Suprapubic skin (tissue), 4 donors: ENCODE data around the gene CITED2. TPM values are rescaled to one million over a fixed set of nuclear protein-coding genes. Genes with fewer than 3 reads are reported as not detected.
A peak's percentile ranks its signal among the peaks of the same experiment; 100 is the strongest.

Experiments
- DNase-seq, 2 donors: peaks; one replicate each; pipeline ENCODE4 v3.0.0-alpha.2; 2019; ENCODE audit warnings: low spot score in 2 of 2
- H3K27ac ChIP-seq: fragments of 200-600 bp; sonication (generic); one replicate; pipeline ENCODE4 v1.5.1; 2019
- H3K27me3 ChIP-seq: fragments of 200-600 bp; sonication (generic); one replicate; pipeline ENCODE4 v1.5.1; 2019
- H3K36me3 ChIP-seq: fragments of 200-600 bp; sonication (generic); one replicate; pipeline ENCODE4 v1.5.1; 2019
- H3K4me1 ChIP-seq: fragments of 200-600 bp; sonication (generic); one replicate; pipeline ENCODE4 v1.5.1; 2019
- H3K4me3 ChIP-seq: fragments of 200-600 bp; sonication (generic); one replicate; pipeline ENCODE4 v1.5.1; 2019; ENCODE audit warnings: mild to moderate bottlenecking
- H3K9me3 ChIP-seq: fragments of 200-600 bp; sonication (generic); one replicate; pipeline ENCODE4 v1.5.1; 2019
- EP300 ChIP-seq: sonication (generic); formaldehyde crosslinking; IDR thresholded peaks from one replicate; pipeline ENCODE4 v1.6.1; 2017; ENCODE audit warnings: antibody characterized with exemption
- POLR2A ChIP-seq, 2 donors: fragments of 450-650 bp; IDR thresholded peaks; one replicate each; pipeline ENCODE4 v1.6.1; 2017; ENCODE audit warnings: antibody characterized with exemption in 2 of 2, mild to moderate bottlenecking in 2 of 2, moderate library complexity in 2 of 2
- POLR2AphosphoS5 ChIP-seq, 3 donors: sonication (generic); formaldehyde crosslinking; IDR thresholded peaks; one replicate each; pipeline ENCODE4 v1.6.1; 2017; ENCODE audit warnings: antibody characterized with exemption in 3 of 3
- WGBS: methylation state at CpG from one replicate; pipeline ENCODE4 v1.1.5; 2018; 5-methylcytosine and 5-hydroxymethylcytosine counted together
- total RNA-seq, 4 donors: library from RNA; depleted of rRNA; stranded (reverse); fragments of >200 nt; gene quantifications; one replicate each; pipeline ENCODE4 v1.1.0, GENCODE V29; 2016
- TF ChIP-seq, protein P1 (sequence below), 2 donors: fragments of 200-600 bp in 1 of 2; fragments of 450-650 bp in 1 of 2; sonication (generic) in 1 of 2; IDR thresholded peaks; one replicate each; pipeline ENCODE4 v1.5.1; 2016 to 2019; ENCODE audit warnings: antibody characterized with exemption in 2 of 2, mild to moderate bottlenecking in 1 of 2, moderate library complexity in 1 of 2

Gene CITED2
- total RNA-seq, 4 donors from 2014 or later: 167 to 239 (median 206) TPM

GRCh38 chr6:139378226-139378625 is 3.8 kb upstream of the CITED2 start:
- no peak for TF ChIP-seq POLR2A (IDR thresholded peaks at IDR 0.05)
- TF ChIP-seq EP300: no peak
- TF ChIP-seq POLR2AphosphoS5 (IDR thresholded peaks at IDR 0.05): no peak
- TF ChIP-seq, protein P1, sequence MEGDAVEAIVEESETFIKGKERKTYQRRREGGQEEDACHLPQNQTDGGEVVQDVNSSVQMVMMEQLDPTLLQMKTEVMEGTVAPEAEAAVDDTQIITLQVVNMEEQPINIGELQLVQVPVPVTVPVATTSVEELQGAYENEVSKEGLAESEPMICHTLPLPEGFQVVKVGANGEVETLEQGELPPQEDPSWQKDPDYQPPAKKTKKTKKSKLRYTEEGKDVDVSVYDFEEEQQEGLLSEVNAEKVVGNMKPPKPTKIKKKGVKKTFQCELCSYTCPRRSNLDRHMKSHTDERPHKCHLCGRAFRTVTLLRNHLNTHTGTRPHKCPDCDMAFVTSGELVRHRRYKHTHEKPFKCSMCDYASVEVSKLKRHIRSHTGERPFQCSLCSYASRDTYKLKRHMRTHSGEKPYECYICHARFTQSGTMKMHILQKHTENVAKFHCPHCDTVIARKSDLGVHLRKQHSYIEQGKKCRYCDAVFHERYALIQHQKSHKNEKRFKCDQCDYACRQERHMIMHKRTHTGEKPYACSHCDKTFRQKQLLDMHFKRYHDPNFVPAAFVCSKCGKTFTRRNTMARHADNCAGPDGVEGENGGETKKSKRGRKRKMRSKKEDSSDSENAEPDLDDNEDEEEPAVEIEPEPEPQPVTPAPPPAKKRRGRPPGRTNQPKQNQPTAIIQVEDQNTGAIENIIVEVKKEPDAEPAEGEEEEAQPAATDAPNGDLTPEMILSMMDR (IDR thresholded peaks at IDR 0.05): no peak
- Histone ChIP-seq H3K27ac (no peak overlapping the region), H3K36me3 (no peaks in the 10 kb centered on the region), H3K4me3 (no peak overlapping the region), H3K27me3 (no peaks in the 10 kb centered on the region), H3K4me1 (peaks cover 10% of the 10 kb centered on the region), H3K9me3 (no peaks in the 10 kb centered on the region)
- no peak for DNase-seq

GRCh38 chr6:139376604-139377218 is 2.3 kb upstream of the CITED2 start:
- WGBS: 36% methylated on average over 5 of the region's 5 CpGs
- peak overlapping the region; percentile 94 for H3K27ac ChIP-seq
- peaks cover 18% of the 10 kb centered on the region for H3K4me1 ChIP-seq
- H3K9me3 ChIP-seq: no peaks in the 10 kb centered on the region
- TF ChIP-seq POLR2A (IDR thresholded peaks at IDR 0.05) (no peak), EP300 (no peak), POLR2AphosphoS5 (IDR thresholded peaks at IDR 0.05) (peak in 1 of 3 donors; percentile 39)
- TF ChIP-seq, protein P1 (IDR thresholded peaks at IDR 0.05): peak in 1 of 2 donors; percentile 17
- no peaks in the 10 kb centered on the region for H3K27me3 ChIP-seq
- peak overlapping the region; percentile 92 for H3K4me3 ChIP-seq
- H3K36me3 ChIP-seq: no peaks in the 10 kb centered on the region
- DNase-seq: peak in 1 of 2 donors; percentile 76

DNA sequence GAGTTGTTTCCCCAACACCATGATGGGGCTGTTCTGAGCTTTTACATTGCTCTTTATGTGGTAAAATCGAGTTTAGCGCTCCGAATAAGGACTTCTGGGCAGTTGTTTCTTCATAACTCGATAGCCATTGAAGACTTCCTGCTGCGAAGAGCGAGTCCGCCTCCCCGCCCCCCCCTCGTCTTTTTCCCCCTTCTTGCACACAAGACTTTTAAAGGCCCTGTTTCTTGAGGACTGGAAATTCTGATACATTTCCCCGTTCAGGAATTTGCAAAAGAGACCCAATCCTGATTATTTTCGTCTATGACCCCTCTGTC is 1.5 kb upstream of the CITED2 start:
- no peak for TF ChIP-seq EP300
- TF ChIP-seq, protein P1 (IDR thresholded peaks at IDR 0.05): no peak
- TF ChIP-seq POLR2AphosphoS5 (IDR thresholded peaks at IDR 0.05): no peak
- TF ChIP-seq POLR2A (IDR thresholded peaks at IDR 0.05): no peak
- WGBS: under 1% methylated on average over 11 of the region's 11 CpGs
- no peaks in the 10 kb centered on the region for H3K9me3 ChIP-seq
- peak overlapping the region; percentile 92 for H3K4me3 ChIP-seq
- H3K4me1 ChIP-seq: peaks cover 24% of the 10 kb centered on the region
- H3K36me3 ChIP-seq: peaks cover 4% of the 10 kb centered on the region
- H3K27me3 ChIP-seq: no peaks in the 10 kb centered on the region
- peak overlapping the region; percentile 94 for H3K27ac ChIP-seq
- DNase-seq: no peak

DNA sequence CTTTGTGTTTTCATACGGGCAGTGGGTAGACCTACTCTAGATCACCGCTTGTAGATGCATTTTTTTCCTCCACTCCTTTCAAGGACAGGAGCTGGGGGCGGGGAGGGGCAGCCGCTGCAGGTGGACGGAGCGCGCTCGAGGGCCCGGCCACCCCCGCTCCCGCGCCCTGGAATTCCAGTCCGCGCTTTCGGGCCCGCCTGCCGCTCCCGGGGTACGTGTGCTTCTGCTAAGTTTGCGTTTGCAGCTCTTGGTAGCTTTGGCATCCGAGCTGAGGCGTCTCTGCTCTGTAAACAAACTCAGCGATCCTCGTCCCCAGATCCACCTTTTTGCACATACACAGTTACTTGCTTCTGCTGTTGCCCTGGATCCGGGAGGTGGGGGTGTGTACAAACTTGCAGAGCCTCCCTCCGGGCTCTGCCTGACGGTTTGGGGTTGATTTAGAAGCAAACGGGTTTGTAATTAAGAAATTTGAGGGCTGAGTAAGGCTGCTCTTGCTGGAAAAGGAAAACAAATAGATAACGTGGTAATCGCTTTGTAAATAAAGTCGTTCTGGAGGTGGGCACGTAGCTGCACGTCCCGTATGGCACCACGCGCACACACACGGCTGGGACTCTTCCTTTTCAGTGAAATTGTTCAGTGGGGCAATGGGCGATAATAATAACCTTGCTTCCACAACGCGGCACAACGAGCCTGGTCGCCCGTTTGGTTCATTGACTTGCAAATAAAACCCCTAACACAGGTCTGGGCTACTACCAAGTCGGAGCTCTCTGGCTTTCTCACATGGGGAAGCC is 973 bp upstream of the CITED2 start:
- TF ChIP-seq EP300: peak; percentile 24
- TF ChIP-seq POLR2AphosphoS5 (IDR thresholded peaks at IDR 0.05): peak in 2 of 3 donors; percentile 77 to 88
- peak in 1 of 2 donors; percentile 40 for TF ChIP-seq POLR2A (IDR thresholded peaks at IDR 0.05)
- TF ChIP-seq, protein P1 (IDR thresholded peaks at IDR 0.05): no peak
- WGBS: 0% methylated on average over 34 of the region's 44 CpGs
- Histone ChIP-seq H3K4me1 (peaks cover 28% of the 10 kb centered on the region), H3K9me3 (no peaks in the 10 kb centered on the region), H3K27ac (peak overlapping the region; percentile 94), H3K36me3 (peaks cover 4% of the 10 kb centered on the region), H3K4me3 (peak overlapping the region; percentile 92), H3K27me3 (no peaks in the 10 kb centered on the region)
- DNase-seq: peak; percentile 94 to 95

DNA sequence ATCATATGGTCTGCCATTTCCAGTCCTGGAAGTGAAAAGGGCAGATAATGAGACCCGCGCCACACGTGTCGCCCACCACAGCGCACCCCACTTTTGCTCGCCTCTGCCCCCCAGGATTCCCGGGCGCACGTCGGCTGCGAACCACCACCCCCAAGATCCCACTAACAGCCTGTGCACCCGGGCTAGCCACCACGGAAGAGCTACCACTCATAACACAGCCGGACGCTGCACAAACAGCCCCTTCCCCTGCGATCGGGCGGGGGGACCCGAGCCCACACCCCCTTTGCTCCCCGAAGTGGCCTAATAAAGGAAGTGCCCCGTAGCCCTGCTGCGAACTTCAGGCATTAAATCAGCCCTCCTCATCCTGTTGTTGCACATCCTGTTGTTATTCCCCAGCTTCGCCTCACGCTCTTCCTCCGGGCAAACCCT is 506 bp downstream of the CITED2 start:
- no peaks in the 10 kb centered on the region for H3K9me3 ChIP-seq
- DNase-seq: no peak
- H3K4me3 ChIP-seq: peak overlapping the region; percentile 92
- H3K4me1 ChIP-seq: peaks cover 43% of the 10 kb centered on the region
- H3K27me3 ChIP-seq: no peaks in the 10 kb centered on the region
- H3K27ac ChIP-seq: peak overlapping the region; percentile 94
- TF ChIP-seq EP300 (no peak), POLR2A (IDR thresholded peaks at IDR 0.05) (no peak)
- TF ChIP-seq, protein P1 (IDR thresholded peaks at IDR 0.05): no peak
- H3K36me3 ChIP-seq: peaks cover 4% of the 10 kb centered on the region
- WGBS: 0% methylated on average over 25 of the region's 25 CpGs
